Trophoblast cell (in vitro differentiated cells and primary cell): ENCODE data around the gene DPYD.

Experiments
- DNase-seq, 2 donors: peaks; one replicate each; pipeline ENCODE4 v3.0.0-alpha.2; 2016
- H2AFZ ChIP-seq: 2 replicates; pipeline ENCODE4 v1.6.1; 2013; ENCODE audit warnings: low read length, moderate library complexity, mild to moderate bottlenecking; ENCODE audit not compliant: insufficient read depth, poor library complexity
- H2AK5ac ChIP-seq: 2 replicates; pipeline ENCODE4 v1.6.1; 2013; ENCODE audit warnings: mild to moderate bottlenecking, low read length
- H2BK120ac ChIP-seq: 2 replicates; pipeline ENCODE4 v1.6.1; 2013; ENCODE audit warnings: low read length, mild to moderate bottlenecking, moderate library complexity; ENCODE audit not compliant: insufficient read depth, poor library complexity
- H2BK12ac ChIP-seq: 2 replicates; pipeline ENCODE4 v1.6.1; 2013; ENCODE audit warnings: mild to moderate bottlenecking, low read length, moderate library complexity
- H2BK5ac ChIP-seq: 2 replicates; pipeline ENCODE4 v1.6.1; 2013; ENCODE audit warnings: low read length, low read depth, moderate library complexity, mild to moderate bottlenecking; ENCODE audit not compliant: poor library complexity
- H3K14ac ChIP-seq: 2 replicates; pipeline ENCODE4 v1.6.1; 2013; ENCODE audit warnings: mild to moderate bottlenecking, low read length
- H3K18ac ChIP-seq: 2 replicates; pipeline ENCODE4 v1.6.1; 2013; ENCODE audit warnings: mild to moderate bottlenecking, low read length
- H3K23ac ChIP-seq: 2 replicates; pipeline ENCODE4 v1.6.1; 2013; ENCODE audit warnings: low read length
- H3K27ac ChIP-seq: 2 replicates; pipeline ENCODE4 v1.5.1; 2013; ENCODE audit warnings: low read depth, mild to moderate bottlenecking, inconsistent platforms, low read length, moderate library complexity
- H3K27me3 ChIP-seq: 2 replicates; pipeline ENCODE4 v1.6.1; 2013; ENCODE audit warnings: inconsistent platforms, mild to moderate bottlenecking, low read length, moderate library complexity; ENCODE audit not compliant: insufficient read depth
- H3K36me3 ChIP-seq, 2 experiments: 1 replicate in 1 of 2; 2 replicates in 1 of 2; pipeline ENCODE4 v1.6.1; 2013; ENCODE audit warnings: low read length in 2 of 2, mild to moderate bottlenecking in 2 of 2, moderate library complexity in 1 of 2; ENCODE audit not compliant: insufficient read depth in 2 of 2, control insufficient read depth in 1 of 2
- H3K4ac ChIP-seq: 2 replicates; pipeline ENCODE4 v1.6.1; 2013; ENCODE audit warnings: low read depth, mild to moderate bottlenecking, low read length, moderate library complexity
- H3K4me1 ChIP-seq, 2 experiments: 1 replicate in 1 of 2; 2 replicates in 1 of 2; pipeline ENCODE4 v1.6.1; 2013; ENCODE audit warnings: low read length in 2 of 2, mild to moderate bottlenecking in 2 of 2, moderate library complexity in 1 of 2; ENCODE audit not compliant: insufficient read depth in 2 of 2, control insufficient read depth in 1 of 2
- H3K4me2 ChIP-seq: 2 replicates; pipeline ENCODE4 v1.6.1; 2013; ENCODE audit warnings: inconsistent platforms, mild to moderate bottlenecking, low read length, moderate library complexity
- H3K4me3 ChIP-seq: 2 replicates; pipeline ENCODE4 v1.5.1; 2013; ENCODE audit warnings: mild to moderate bottlenecking, low read depth, low read length, inconsistent platforms
- H3K79me1 ChIP-seq: one replicate; pipeline ENCODE4 v1.6.1; 2013; ENCODE audit warnings: low read length
- H3K79me2 ChIP-seq: 2 replicates; pipeline ENCODE4 v1.6.1; 2013; ENCODE audit warnings: low read length, mild to moderate bottlenecking; ENCODE audit not compliant: control insufficient read depth, insufficient read depth, poor library complexity
- H3K9ac ChIP-seq: 2 replicates; pipeline ENCODE4 v1.6.1; 2013; ENCODE audit warnings: mild to moderate bottlenecking, low read length
- H3K9me3 ChIP-seq: 2 replicates; pipeline ENCODE4 v1.6.1; 2013; ENCODE audit warnings: low read depth, mild to moderate bottlenecking, control low read depth, inconsistent platforms, low read length; ENCODE audit not compliant: insufficient read depth
- H4K12ac ChIP-seq: 2 replicates; pipeline ENCODE4 v1.6.1; 2013; ENCODE audit warnings: low read depth, mild to moderate bottlenecking, low read length, moderate library complexity
- H4K8ac ChIP-seq: 2 replicates; pipeline ENCODE4 v1.6.1; 2013; ENCODE audit warnings: low read depth, mild to moderate bottlenecking, low read length, moderate library complexity
- H4K91ac ChIP-seq: one replicate; pipeline ENCODE4 v1.6.1; 2013; ENCODE audit warnings: low read depth, mild to moderate bottlenecking, low read length, moderate library complexity
- WGBS: extraction: QIAGEN DNeasy Blood & Tissue Kit; methylation state at CpG from one replicate; pipeline ENCODE4 v1.1.7; 2013; ENCODE audit warnings: missing lambda C conversion rate; ENCODE audit not compliant: insufficient read length, insufficient coverage; ENCODE audit errors: extremely low coverage; 5-methylcytosine and 5-hydroxymethylcytosine counted together

Gene DPYD

GRCh38 chr1:97796711-97797110, 124.1 kb downstream of the DPYD start:
- Histone ChIP-seq H3K36me3 (no peaks in the 10 kb centered on the region), H3K9ac (no peak overlapping the region), H3K4me1 (no peaks in the 10 kb centered on the region), H4K91ac (no peak overlapping the region), H4K12ac (no peak overlapping the region), H3K27ac (no peak overlapping the region), H3K14ac (no peak overlapping the region), H3K4me2 (no peak overlapping the region), H3K4me3 (no peak overlapping the region), H3K18ac (no peak overlapping the region), H3K4ac (no peak overlapping the region), H3K9me3 (no peaks in the 10 kb centered on the region), H2AK5ac (no peak overlapping the region), H3K79me2 (no peaks in the 10 kb centered on the region), H3K79me1 (no peaks in the 10 kb centered on the region), H4K8ac (no peak overlapping the region), H3K23ac (no peak overlapping the region), H2AFZ (no peak overlapping the region), H2BK12ac (no peak overlapping the region), H2BK120ac (no peak overlapping the region), H3K27me3 (no peaks in the 10 kb centered on the region), H2BK5ac (no peak overlapping the region)
- DNase-seq: no peak
- WGBS: no CpG with 5 or more reads among the region's 2 CpGs

- Histone ChIP-seq H2AK5ac (no peak overlapping the region), H2AFZ (no peak overlapping the region), H3K18ac (no peak overlapping the region), H2BK12ac (no peak overlapping the region), H3K27me3 (no peaks in the 10 kb centered on the region), H3K4me2 (no peak overlapping the region), H3K79me2 (no peaks in the 10 kb centered on the region), H2BK120ac (no peak overlapping the region), H2BK5ac (no peak overlapping the region), H3K4me3 (no peak overlapping the region), H3K4me1 (no peaks in the 10 kb centered on the region), H3K23ac (no peak overlapping the region), H3K9ac (no peak overlapping the region), H3K14ac (no peak overlapping the region), H3K27ac (no peak overlapping the region), H3K9me3 (no peaks in the 10 kb centered on the region), H3K4ac (no peak overlapping the region), H3K36me3 (no peaks in the 10 kb centered on the region), H4K8ac (no peak overlapping the region), H4K12ac (no peak overlapping the region), H3K79me1 (no peaks in the 10 kb centered on the region), H4K91ac (no peak overlapping the region)
- no CpG with 5 or more reads among the region's 4 CpGs for WGBS
- DNase-seq: no peak
These were observed 128.2 kb downstream of the DPYD start for GRCh38 chr1:97792655-97793054.

- H4K12ac ChIP-seq: no peak overlapping the region
- H2AK5ac ChIP-seq: no peak overlapping the region
- H3K27me3 ChIP-seq: no peaks in the 10 kb centered on the region
- no peaks in the 10 kb centered on the region for H3K9me3 ChIP-seq
- no peak overlapping the region for H3K14ac ChIP-seq
- no peak overlapping the region for H3K27ac ChIP-seq
- no peak overlapping the region for H3K18ac ChIP-seq
- no peaks in the 10 kb centered on the region for H3K79me2 ChIP-seq
- H4K91ac ChIP-seq: no peak overlapping the region
- no peak for DNase-seq
- no peak overlapping the region for H2AFZ ChIP-seq
- H2BK120ac ChIP-seq: no peak overlapping the region
- no peak overlapping the region for H3K9ac ChIP-seq
- no peak overlapping the region for H3K4me3 ChIP-seq
- H3K79me1 ChIP-seq: no peaks in the 10 kb centered on the region
- H3K36me3 ChIP-seq: no peaks in the 10 kb centered on the region
- no peaks in the 10 kb centered on the region for H3K4me1 ChIP-seq
- no peak overlapping the region for H3K23ac ChIP-seq
- no peak overlapping the region for H2BK5ac ChIP-seq
- no peak overlapping the region for H4K8ac ChIP-seq
- no peak overlapping the region for H3K4me2 ChIP-seq
- H2BK12ac ChIP-seq: no peak overlapping the region
- no peak overlapping the region for H3K4ac ChIP-seq
These were observed 129.6 kb downstream of the DPYD start for GRCh38 chr1:97791251-97791650.

GRCh38 chr1:97787231-97787630, 133.6 kb downstream of the DPYD start:
- Histone ChIP-seq H2BK5ac (no peak overlapping the region), H3K18ac (no peak overlapping the region), H3K36me3 (no peaks in the 10 kb centered on the region), H4K12ac (no peak overlapping the region), H3K4ac (no peak overlapping the region), H2AK5ac (no peak overlapping the region), H2BK12ac (no peak overlapping the region), H2AFZ (no peak overlapping the region), H2BK120ac (no peak overlapping the region), H3K27me3 (no peaks in the 10 kb centered on the region), H4K8ac (no peak overlapping the region), H3K4me1 (no peaks in the 10 kb centered on the region), H3K14ac (no peak overlapping the region), H3K27ac (no peak overlapping the region), H4K91ac (no peak overlapping the region), H3K4me2 (no peak overlapping the region), H3K23ac (no peak overlapping the region), H3K4me3 (no peak overlapping the region), H3K9ac (no peak overlapping the region), H3K79me1 (no peaks in the 10 kb centered on the region), H3K79me2 (no peaks in the 10 kb centered on the region), H3K9me3 (no peaks in the 10 kb centered on the region)
- DNase-seq: no peak
- WGBS: no CpG with 5 or more reads among the region's 2 CpGs

- H4K8ac ChIP-seq: no peak overlapping the region
- no peak overlapping the region for H2AK5ac ChIP-seq
- no peaks in the 10 kb centered on the region for H3K9me3 ChIP-seq
- H3K23ac ChIP-seq: no peak overlapping the region
- no peak overlapping the region for H2BK120ac ChIP-seq
- H3K18ac ChIP-seq: no peak overlapping the region
- H3K14ac ChIP-seq: no peak overlapping the region
- no peak overlapping the region for H4K12ac ChIP-seq
- no peak overlapping the region for H3K9ac ChIP-seq
- no peak overlapping the region for H4K91ac ChIP-seq
- H3K79me1 ChIP-seq: no peaks in the 10 kb centered on the region
- H2AFZ ChIP-seq: no peak overlapping the region
- no peak overlapping the region for H3K27ac ChIP-seq
- no peaks in the 10 kb centered on the region for H3K79me2 ChIP-seq
- H3K4me2 ChIP-seq: no peak overlapping the region
- no peaks in the 10 kb centered on the region for H3K4me1 ChIP-seq
- H2BK12ac ChIP-seq: no peak overlapping the region
- H2BK5ac ChIP-seq: no peak overlapping the region
- H3K27me3 ChIP-seq: no peaks in the 10 kb centered on the region
- no peaks in the 10 kb centered on the region for H3K36me3 ChIP-seq
- no peak for DNase-seq
- no peak overlapping the region for H3K4me3 ChIP-seq
- H3K4ac ChIP-seq: no peak overlapping the region
These were observed 136.2 kb downstream of the DPYD start for GRCh38 chr1:97784661-97785060.
